Ecto neural progenitor cell (in vitro differentiated cells): ENCODE results near the gene C9orf85.
A peak's percentile ranks its signal among the peaks of the same experiment; 100 is the strongest.
"Not testable (repeated sequence)": the region's sequence is repeated elsewhere in the genome, so short reads cannot be mapped to it uniquely, and the experiment has no call there.

ENCODE experiments used
- DNase-seq: peaks from one replicate; pipeline ENCODE4 v3.0.0-alpha.2; 2018; ENCODE audit warnings: low spot score

C9orf85 gene

DNA sequence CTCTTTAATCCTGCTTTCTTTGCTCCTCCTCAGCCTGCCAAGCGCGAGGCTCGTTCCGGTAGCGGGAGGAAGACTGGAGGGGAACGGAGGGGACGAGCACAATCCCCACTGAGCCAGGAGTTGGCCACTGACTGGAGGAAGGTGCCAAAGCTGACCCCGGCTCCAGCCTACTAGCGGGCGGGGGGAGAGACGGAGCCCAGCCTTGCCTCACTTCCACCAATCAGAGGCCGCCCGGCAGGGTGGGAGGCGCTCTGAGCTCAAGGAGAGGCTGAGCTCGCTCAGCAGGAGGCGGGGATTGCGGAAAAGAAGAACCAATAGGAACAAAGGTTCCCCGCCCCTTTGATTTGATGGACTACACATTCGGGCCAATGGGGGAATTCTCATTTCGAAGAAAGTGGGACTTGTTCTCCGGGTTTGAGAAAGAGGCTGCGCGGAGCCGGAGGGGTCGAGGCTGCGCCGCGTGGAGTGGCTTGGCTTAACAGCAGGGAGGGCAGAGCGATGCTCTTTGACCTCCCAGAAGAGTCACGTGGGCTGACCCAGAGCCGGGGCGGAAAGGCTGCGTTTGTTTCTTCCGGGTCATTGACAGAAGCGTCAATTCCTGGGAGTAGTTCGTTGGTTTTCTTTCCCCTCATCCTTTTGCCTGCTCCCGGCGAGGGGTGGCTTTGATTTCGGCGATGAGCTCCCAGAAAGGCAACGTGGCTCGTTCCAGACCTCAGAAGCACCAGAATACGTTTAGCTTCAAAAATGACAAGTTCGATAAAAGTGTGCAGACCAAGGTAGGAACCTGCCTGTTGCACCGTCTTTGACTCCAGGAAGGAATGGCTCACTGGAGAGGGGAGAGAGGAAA lies at the start of gene C9orf85, which contains the start of gene ABHD17B:
Gene C9orf85, plus strand, starts transcription at position 579 of the 847 bp plus-strand sequence. Its CDS starts 96 bp downstream, at position 675.
Gene ABHD17B, minus strand, starts transcription at position 133 of the 847 bp plus-strand sequence. CDS start 36,113 bp downstream, outside the sequence.
- DNase-seq: peak; percentile 99

- no peak for DNase-seq
These were observed 47.8 kb upstream of the C9orf85 start for GRCh38 chr9:71863631-71864030.

DNA sequence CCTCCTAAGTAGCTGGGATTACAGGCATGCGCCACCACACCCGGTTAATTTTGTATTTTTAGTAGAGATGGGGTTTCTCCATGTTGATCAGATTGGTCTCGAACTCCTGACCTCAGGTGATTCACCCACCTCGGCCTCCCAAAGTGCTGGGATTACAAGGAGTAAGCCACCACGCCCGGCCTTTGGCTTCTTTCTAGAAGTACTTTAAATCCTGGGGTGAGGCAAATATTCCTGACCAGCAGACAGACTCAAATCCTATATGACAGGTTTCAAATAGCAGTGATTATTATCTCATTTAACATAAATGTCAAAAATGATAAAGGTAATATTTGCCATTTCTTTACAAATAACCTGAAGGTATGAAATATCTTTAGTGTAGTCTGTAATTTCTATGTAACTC lies 36.1 kb upstream of the C9orf85 start:
- DNase-seq: no peak

DNA sequence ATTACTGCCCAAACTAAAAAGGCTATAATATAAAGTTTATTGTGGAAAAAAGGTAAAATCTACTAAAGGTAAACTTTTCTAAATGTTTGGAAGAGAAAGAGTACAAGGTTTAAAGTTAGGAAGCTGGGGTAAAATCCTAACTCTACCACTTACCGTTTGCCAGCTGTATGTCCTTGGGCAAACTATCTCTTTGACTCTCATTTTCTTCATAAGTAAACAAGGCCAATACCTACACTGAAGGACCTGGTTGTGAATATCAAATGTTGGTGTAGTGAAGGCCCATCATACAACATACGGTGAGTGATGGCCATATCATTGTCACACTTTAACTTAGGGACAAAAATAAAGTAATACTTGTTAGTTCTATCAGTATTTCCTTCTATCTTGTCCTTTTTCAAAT lies 35.3 kb upstream of the C9orf85 start:
- DNase-seq: no peak

- DNase-seq: no peak
These were observed 34.6 kb upstream of the C9orf85 start for GRCh38 chr9:71876829-71877228.

GRCh38 chr9:71878327-71879274 lies 32.8 kb upstream of the C9orf85 start:
- no peak for DNase-seq

GRCh38 chr9:71879644-71880174 lies 31.7 kb upstream of the C9orf85 start:
- DNase-seq: no peak

GRCh38 chr9:71884005-71884404 lies 27.4 kb upstream of the C9orf85 start:
- DNase-seq: no peak

DNA sequence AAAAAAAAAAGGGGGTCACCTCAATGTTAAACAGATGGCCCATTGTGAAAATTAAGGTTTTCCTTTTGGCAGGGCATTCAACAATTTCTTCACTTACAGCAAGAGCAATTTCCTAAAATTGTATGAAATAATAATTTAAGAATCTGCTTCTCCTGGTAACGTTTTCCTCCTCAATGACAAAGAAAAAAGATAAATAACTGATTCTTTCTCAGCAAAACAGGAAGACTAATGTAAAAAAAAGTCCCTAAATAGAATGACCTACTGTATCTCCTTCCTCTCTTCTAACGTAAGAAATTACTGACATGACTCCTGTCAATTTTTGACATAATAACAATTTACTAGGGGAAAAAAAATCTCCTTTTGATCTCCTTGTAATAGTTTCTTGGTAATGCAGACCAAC lies 26.0 kb upstream of the C9orf85 start:
- no peak for DNase-seq

DNA sequence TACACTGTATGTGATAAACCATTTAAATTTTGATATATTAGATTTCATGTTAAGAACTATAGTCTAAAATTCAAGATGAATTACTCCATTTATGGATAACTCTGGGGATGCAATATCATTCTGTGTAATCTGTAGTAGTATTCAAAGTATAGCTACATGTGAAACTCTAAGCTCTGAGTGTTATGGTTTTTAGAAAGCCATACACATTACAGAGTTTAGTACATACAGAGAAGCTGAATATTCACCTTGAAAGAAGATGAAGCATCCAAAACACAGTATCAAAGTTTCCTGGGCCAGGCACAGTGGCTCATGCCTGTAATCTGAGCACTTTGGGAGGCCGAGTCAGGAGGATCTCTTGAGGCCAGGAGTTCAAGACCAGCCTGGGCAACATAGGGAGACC lies 25.4 kb upstream of the C9orf85 start:
- DNase-seq: no peak

DNA sequence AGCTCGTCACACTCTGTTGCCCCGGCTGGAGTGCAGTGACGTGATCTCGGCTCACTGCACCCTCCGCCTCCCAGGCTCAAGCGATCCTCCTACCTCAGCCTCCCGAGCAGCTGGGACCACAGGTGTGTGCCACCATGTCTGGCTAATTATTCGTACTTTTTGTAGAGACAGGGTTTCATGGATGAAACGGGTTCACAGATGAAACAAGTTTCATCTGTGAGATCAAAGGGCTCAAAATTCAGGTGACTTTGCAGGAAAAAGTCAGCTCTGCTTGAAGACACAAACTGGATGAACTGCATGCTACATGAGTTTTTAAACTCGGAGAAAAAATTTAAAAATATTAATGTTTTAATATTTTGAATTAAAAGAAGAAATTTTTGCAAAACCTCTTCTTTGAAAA lies 24.9 kb upstream of the C9orf85 start:
- DNase-seq: no peak

- no peak for DNase-seq
These were observed 24.1 kb upstream of the C9orf85 start for GRCh38 chr9:71887362-71887761.

DNA sequence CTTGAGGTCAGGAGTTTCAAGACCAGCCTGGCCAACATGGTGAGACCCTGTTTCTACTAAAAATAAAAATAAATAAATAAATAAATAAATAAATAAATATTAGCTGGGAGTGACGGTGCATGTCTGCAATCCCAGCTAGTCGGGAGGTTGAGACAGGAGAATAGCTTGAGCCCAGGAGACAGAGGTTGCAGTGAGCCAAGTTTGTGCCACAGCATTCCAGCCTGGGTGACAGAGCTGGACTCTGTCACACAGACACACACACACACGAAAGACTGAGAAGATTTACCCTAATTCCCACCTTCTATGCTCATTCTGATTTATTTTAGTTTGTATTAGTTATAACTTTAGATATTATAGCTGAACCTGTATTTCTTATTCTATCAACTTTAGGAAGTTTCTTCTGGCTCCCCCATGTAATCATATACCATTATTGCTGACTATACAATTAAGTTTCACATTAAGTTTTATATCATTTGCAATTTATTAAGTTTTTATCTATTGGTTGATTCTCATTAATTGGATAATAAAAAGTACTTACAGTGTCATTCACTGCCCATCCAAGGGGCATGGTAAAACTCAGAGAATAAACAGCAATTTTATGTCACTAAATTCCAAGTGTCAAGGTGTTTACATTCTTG lies 21.3 kb upstream of the C9orf85 start:
- DNase-seq: no peak

GRCh38 chr9:71891557-71892189 lies 19.8 kb upstream of the C9orf85 start:
- DNase-seq: no peak

- no peak for DNase-seq
These were observed 16.3 kb upstream of the C9orf85 start for GRCh38 chr9:71895117-71895516.

GRCh38 chr9:71895955-71896354 lies 15.5 kb upstream of the C9orf85 start:
- no peak for DNase-seq

GRCh38 chr9:71896761-71897160 lies 14.7 kb upstream of the C9orf85 start:
- DNase-seq: no peak

DNA sequence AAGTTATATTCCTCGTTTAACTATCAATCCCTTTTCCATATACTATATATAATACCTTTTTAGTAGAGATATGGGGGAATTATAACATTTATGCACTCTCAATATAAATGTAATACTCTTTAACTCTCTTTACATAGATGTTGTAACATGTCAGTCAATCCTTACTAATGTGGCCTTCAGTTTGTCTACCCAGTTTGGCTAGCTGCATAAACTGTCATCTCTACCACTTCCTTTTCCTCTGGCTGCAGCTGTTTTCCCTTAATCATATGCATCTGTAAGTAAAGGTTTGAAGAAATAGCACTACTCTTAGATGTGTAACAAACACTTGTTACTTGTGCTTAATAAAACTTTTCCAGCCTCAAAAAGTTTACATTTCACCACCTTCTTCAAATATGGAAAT lies 13.9 kb upstream of the C9orf85 start:
- DNase-seq: no peak

DNA sequence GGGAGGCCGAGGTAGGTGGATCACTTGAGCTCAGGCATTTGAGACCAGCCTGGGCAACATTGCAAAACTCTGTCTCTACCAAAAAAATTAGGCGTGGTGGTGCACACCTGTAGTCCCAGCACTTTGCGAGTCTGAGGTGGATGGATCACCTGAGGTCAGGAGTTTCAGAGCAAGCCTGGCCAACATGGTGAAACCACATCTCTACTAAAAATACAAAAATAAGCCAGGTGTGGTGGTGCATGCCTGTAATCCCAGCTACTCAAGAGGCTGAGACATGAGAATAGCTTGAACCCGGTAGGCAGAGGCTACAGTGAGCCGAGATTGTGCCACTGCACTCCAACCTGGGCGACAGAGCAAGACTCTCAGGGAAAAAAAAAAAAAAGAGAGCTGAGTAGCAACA lies 12.7 kb upstream of the C9orf85 start:
- DNase-seq: not testable (repeated sequence)

DNA sequence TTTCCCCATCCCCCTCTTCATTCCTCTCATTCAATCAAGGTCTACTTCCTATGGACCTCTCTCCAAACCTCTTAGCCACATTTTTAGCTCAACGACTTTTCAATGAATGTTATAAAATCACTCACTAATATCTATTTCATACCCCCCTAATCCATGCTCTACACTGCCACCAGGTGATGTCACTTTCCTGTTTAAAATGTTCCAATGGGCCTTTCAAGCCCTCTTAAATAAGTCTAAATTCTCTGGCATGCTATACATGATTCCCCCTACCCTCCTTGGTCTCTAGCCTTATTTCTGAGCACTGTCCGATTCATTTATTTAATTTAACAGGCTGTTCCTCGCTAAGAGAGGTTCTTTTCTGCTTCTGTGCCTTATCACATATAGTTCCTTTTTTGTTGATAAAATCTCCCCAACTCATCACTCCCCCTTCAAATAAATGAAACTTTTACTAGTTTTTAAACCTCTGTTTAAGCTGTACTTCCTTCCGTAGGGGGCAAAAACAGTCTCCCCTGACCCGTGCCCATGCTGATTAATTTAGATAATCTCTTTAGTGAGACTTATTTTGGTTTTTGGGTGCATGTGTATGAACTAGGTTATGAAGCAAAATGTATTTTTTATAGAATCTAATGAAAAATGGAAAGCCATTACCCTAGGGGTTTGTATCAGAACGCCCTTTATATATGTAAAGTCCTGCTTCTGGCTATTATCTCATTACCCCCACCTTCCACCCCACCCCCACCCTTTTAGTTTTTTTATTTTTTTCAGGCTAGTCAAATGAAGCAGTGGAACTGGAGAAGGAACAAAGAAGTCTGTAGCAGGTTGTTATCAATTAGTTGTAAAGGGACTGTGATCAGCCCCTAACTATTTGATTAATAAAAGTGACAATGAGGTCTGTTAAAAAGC lies 9.5 kb upstream of the C9orf85 start:
- no peak for DNase-seq
